DOHH2 (cell line): ENCODE data around the gene TASP1.

ENCODE experiments used
- EZH2phosphoT487 ChIP-seq: fragments of 200-600 bp; sonication (generic); IDR thresholded peaks from 2 replicates; pipeline ENCODE4 v1.6.1; 2017; ENCODE audit warnings: borderline replicate concordance, mild to moderate bottlenecking, antibody characterized with exemption, low read length, moderate library complexity, mixed read lengths
- TF ChIP-seq, protein P1 (sequence below): fragments of 200-600 bp; sonication (generic); IDR thresholded peaks from one replicate; pipeline ENCODE4 v1.5.1; 2014; ENCODE audit warnings: antibody characterized with exemption, mild to moderate bottlenecking, low read depth, low read length; ENCODE audit not compliant: poor library complexity, severe bottlenecking

DNA sequence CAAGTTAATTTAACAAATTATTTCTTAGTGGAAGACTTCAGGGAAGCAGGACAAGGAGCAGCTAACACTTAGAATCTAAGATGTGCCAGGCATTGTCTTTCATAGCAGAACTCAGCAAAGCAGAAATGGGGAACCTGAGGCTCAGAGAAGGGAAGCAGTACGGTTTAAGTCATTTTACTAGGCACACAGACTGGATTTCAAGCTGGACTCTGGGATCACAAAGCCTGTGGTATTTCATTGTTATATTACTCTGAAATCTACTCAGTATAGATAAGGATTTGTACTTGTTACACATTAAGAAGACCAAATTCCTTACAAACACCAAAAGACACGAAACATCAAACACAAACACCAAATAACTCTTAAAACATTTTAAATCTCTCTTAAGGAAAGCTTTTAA, 218.1 kb downstream of the TASP1 start:
- TF ChIP-seq, protein P1, sequence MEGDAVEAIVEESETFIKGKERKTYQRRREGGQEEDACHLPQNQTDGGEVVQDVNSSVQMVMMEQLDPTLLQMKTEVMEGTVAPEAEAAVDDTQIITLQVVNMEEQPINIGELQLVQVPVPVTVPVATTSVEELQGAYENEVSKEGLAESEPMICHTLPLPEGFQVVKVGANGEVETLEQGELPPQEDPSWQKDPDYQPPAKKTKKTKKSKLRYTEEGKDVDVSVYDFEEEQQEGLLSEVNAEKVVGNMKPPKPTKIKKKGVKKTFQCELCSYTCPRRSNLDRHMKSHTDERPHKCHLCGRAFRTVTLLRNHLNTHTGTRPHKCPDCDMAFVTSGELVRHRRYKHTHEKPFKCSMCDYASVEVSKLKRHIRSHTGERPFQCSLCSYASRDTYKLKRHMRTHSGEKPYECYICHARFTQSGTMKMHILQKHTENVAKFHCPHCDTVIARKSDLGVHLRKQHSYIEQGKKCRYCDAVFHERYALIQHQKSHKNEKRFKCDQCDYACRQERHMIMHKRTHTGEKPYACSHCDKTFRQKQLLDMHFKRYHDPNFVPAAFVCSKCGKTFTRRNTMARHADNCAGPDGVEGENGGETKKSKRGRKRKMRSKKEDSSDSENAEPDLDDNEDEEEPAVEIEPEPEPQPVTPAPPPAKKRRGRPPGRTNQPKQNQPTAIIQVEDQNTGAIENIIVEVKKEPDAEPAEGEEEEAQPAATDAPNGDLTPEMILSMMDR, result no peak
- TF ChIP-seq EZH2phosphoT487, result no peak
